Activated naive CD4-positive, alpha-beta T cell treated with Interleukin-2 at 50 U/mL for 16 hours (primary cell): ENCODE data around the gene DTD2.
"Not testable (repeated sequence)": the region's sequence is repeated elsewhere in the genome, so short reads cannot be mapped to it uniquely, and the experiment has no call there.

ENCODE experiments used
- DNase-seq: peaks from one replicate; pipeline ENCODE4 v3.0.0-alpha.2; 2020

Gene DTD2

GRCh38 chr14:31456841-31457664, at the start of gene DTD2:
Gene DTD2 (minus strand): TSS chr14:31457506. CDS start chr14:31457393, 113 bp downstream.
- DNase-seq = peak; percentile 93

DNA sequence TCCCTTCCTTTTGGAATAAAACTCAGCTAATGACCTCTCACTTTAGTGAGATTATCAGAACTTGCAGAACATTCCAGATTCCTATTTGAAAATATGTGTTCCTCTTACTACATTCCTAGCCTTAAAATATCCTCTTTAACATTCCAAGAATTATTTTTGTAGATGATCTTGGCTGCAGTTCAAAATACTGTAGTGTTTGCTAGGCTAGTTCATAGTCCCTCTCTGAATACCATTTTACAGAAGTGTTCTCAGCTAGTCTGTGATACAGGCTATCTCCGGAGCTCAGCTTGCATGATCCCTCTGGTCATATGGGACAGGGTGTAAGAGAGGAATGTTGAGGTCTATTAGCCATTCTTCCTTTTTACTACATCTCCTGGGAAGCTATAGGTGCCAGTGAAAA, 48.1 kb upstream of the DTD2 start:
- no peak for DNase-seq

DNA sequence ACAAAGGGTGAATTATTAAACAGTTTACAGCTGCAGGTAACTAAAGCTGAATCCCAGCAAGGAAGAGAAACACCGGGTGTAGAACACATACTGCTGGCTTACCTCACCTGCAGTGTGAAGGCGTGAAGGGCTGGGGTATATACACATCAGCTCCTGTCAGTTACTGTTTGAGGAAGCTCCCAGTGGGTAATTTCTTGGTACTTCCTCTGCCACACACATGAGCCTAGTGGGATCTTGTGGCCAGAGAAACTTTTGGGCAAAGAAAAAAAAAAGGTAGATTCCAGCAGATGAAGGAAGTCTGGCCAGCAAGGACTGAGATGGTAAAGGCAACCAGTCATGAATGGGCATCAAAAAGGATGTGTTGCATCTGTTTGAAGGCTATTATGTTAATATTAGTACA, 44.6 kb upstream of the DTD2 start:
- no peak for DNase-seq

DNA sequence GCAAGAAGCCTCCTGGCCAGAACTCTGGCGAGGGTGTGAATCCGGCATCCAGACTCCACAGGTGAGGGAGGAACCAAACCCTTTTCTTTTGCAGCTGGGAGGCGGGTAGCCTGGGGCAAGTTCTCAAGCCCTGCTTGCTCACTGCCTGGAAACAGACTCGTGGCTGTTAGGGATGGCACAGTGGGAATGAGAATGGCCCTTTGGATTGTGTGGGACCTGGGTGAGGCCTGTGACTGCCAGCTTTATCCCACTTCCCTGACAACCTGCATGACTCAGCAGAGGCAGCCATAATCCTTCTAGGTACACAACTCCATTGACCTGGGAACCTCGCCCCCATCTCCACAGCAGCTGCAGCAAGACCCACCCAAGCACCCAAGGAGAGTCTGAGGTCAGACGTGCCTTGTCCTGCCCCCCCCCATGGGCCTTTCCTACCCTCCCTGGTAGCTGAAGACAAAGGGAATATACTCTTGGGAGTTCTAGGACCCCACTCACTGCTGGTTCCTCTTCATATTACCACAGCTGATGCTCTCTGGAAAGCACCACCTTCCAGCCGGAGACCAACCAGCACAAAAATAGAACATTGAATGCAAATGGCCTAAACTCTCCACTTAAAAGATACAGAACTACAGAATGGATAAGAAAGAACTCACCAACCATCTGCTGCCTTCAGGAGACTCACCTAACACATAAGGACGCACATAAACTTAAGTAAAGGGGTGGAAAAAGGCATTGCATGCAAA, 35.6 kb upstream of the DTD2 start:
- no peak for DNase-seq

DNA sequence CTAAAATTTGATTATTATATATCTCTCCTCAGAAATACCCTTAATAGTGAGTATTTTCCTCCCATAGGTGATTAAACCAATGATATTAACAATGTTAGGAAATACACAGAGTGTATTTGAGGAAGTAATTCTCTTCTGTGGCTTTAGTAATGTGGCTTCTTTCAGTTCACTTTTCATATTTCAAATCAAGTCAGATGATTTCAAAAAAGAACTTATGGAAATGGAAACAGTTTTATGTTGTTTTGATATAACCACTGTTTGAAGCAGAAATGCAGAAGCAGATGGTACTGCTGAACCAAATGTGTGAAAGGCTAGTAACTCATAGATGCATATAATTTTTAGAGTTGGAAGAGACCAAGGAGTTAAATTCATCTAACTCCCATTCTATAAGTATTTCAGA, 32.4 kb upstream of the DTD2 start:
- no peak for DNase-seq

DNA sequence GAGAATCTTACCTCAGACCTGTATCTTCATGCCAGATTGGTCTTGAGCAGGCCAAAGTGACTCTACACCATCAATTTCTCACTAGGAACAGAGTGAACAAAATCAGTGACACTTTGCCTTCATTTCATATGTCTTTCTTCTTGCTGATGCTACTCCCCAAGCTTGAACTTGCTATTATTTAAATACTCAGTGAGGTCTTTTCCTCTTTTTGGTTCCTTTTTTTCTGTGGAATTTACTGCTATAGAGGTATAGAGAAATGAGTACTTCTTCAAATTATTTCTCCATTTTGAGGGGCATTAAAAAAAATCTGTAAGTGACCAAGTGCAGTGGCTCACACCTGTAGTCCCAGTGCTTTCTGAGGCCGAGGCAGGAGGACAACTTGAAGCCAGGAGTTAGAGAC, 30.6 kb upstream of the DTD2 start, which contains the start of gene GPR33:
Gene GPR33, minus strand, starts transcription at position 154 of the 400 bp plus-strand sequence. CDS start 4,074 bp downstream, outside the sequence.
- no peak for DNase-seq

DNA sequence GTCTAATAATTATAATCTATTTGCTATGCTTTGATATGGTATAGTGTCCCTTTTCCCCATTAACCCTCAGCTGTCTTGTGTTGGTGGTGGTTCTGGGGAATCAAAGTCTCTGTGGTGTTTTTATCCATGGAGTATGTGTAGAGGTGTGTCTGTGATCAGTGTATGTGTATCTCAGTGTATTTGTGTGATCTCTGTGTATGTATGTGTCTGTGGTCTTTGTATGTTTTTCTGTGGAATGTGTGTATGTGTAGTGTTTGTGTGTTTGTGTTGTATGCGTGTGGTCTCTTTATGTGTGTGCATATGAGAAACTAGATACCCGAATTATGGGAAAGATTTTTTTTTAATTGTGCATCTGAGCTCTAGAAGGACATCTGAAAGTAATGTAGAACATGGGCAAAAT, 29.5 kb upstream of the DTD2 start:
- DNase-seq = no peak

- no peak for DNase-seq
Observed at GRCh38 chr14:31484754-31485153, 27.4 kb upstream of the DTD2 start.

- no peak for DNase-seq
Observed at GRCh38 chr14:31480156-31480555, 22.9 kb upstream of the DTD2 start.

DNA sequence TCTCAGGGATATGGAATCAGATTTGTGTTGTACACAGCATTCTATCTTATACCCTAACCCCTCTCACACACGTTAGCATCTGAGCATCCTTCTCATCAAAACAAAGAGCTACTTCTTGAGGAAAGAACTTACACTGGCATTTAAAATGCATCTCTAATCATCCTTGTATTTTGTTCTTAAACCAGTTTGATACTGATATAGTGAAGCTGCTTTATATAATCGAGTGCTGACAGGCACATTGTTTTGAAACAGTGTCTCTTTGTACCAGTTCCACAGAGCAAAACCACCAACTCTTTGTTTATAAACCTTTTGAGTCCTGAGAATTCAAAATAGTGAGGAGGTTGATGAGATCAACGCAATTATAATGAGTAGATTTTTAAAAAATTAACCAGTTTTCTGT, 21.7 kb upstream of the DTD2 start:
- no peak for DNase-seq

DNA sequence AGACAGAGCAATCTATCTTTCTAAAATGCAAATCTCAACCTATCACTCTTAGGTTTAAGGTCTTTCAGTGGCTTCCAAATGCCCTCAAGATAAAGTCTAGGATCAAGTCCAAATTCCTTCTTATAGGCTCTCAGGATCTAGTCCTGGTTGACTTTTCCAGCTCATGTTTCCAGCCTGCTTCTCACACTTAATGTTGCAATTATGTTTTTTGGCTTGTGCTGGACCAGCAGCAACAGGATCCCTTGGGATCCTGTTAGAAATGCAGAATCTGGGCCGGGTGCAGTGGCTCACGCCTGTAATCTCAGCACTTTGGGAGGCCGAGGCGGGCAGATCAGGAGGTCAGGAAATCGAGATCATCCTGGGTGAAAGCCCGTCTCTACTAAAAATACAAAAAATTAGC, 19.9 kb upstream of the DTD2 start:
- DNase-seq = no peak

DNA sequence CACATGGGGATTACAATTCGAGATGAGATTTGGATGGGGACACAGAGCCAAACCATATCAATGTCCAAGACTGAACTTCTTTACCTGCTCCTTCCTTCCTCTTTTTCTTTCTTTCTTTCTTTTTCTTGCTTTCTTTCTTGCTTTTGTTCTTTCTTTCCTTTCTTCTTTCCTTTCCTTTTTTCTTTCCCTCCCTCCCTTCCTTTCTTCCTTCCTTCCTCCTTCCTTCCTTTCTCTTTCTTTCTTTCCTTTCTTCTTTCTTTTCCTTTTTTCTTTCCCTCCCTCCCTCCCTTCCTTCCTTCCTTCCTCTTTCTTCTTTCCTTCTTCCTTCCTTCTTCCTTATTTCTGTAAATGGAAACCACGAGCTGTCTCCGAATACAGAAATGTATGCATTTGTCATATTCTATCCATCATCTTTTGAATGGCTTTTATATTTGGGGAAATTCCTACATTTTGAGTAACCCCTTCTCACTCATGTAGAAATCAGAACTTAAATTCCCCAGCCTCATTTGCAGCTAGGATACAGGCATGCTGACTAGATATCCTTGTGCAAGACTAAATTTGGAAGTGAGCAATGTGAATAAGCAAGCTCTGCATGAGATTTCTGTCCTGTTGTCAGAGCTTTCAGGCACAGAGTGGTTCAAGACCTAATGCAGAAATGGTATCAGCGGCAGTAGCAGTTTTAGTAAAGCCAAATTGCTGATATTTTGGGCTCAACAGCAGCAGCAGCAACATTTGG, 19.0 kb upstream of the DTD2 start:
- no peak for DNase-seq

- no peak for DNase-seq
Observed at GRCh38 chr14:31466554-31466953, 9.2 kb upstream of the DTD2 start.

GRCh38 chr14:31465111-31465510, 7.8 kb upstream of the DTD2 start:
- DNase-seq = no peak

DNA sequence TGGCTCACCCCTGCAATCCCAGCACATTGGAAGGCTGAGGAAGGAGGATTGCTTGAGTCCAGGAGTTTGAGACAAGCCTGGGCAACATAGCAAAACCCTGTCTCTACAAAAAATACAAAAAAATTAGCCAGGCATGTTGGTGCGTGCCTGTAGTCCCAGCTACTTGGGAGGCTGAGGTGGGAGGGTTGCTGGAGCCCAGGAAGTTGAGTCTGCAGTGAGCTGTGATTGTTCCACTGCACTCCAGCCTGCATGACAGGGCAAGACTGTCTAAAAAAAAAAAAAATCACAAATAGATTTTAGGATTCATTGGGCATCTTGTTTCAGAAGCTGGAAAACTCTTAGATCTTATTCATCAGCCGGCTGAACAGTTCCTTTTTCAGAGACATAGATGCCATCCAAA, 5.1 kb upstream of the DTD2 start:
- not testable (repeated sequence) for DNase-seq

GRCh38 chr14:31461545-31461944, 4.2 kb upstream of the DTD2 start:
- no peak for DNase-seq

GRCh38 chr14:31457665-31458659, 656 bp upstream of the DTD2 start:
- DNase-seq = no peak

DNA sequence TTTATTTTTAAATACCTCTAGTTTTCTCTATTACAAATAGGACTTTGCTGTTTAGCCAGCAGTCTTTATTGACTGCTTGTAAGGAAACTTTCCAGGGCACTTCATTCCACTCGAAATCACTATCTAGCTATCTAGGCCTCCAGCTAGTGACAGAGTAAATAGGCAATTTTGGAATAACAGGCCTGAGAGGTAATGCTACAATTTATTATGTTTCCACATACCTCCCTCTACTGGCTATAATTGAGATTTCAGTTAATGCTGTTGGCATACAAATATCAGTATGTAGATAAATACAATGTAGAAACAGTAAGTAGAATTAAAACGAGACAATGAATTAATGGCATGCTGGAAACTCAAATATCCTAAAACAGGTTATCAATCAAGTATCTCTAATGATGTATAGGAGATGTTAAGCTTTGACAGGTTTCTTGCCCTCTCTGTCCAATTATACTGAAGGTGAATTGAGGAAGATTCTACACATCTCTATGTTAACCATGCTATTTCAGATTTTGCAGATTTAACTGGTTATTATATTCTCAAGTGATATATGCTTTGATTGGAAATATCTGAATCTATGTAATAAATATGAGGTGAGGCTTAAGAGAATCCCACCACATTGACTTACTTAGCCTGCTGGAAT, 7.2 kb downstream of the DTD2 start:
- DNase-seq = no peak

- DNase-seq = no peak
Observed at GRCh38 chr14:31449136-31449535, 8.2 kb downstream of the DTD2 start.

GRCh38 chr14:31445703-31446102, 11.6 kb downstream of the DTD2 start:
- DNase-seq = no peak

DNA sequence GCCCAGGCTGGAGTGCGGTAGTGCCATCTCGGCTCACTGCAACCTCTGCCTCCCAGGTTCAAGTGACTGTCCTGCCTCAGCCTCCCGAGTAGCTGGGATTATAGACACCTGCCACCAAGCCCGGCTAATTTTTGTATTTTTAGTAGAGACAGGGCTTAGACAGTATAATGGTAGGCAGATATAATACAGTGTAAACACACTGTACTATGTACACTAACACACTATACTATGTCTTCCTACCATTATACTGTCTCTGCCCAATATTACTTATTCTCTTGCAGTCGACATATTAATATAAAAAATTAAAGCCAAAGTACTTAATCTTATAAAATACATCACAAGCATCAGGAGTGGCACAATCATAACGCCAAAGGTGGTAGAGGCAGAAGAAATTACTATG, 15.0 kb downstream of the DTD2 start:
- no peak for DNase-seq
